Forelimb muscle (tissue), 1 donor: Measurements from ENCODE around the gene INO80. TPM values are rescaled to one million over a fixed set of nuclear protein-coding genes. Genes with fewer than 3 reads are reported as not detected.

ENCODE experiments used
- DNase-seq: peaks from one replicate; pipeline ENCODE4 v3.0.0-alpha.2; 2013; ENCODE audit warnings: low read depth
- polyA plus RNA-seq: library from polyadenylated mRNA; unstranded; fragments of 120-200 nt; gene quantifications from one replicate; pipeline ENCODE4 v1.2.1, GENCODE V29; 2013; ENCODE audit not compliant: insufficient read length

Gene INO80
- polyA plus RNA-seq, 1 donor: 18.3 TPM

DNA sequence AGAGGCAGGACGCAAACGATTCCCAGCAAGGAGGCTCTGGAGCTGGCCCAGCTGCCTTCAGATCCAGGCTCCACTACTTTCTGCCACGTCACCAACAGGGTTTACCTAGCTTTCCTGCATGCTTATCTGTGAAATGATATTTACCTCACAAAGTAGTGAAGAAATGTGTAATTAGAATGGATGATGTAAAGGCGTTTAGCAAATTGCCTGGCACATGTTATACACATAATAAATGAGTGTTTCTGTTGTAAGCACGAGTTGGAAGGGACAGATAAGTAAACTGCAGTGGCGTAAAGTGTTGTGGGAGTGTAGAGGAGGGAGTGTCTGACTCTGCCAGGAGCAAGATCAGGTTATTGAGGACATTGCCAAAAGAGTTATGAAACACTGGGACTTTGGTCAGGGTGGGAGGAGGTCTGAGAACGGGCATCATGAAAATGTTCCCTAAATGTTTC, 166.3 kb downstream of the INO80 start:
- DNase-seq: no peak

DNA sequence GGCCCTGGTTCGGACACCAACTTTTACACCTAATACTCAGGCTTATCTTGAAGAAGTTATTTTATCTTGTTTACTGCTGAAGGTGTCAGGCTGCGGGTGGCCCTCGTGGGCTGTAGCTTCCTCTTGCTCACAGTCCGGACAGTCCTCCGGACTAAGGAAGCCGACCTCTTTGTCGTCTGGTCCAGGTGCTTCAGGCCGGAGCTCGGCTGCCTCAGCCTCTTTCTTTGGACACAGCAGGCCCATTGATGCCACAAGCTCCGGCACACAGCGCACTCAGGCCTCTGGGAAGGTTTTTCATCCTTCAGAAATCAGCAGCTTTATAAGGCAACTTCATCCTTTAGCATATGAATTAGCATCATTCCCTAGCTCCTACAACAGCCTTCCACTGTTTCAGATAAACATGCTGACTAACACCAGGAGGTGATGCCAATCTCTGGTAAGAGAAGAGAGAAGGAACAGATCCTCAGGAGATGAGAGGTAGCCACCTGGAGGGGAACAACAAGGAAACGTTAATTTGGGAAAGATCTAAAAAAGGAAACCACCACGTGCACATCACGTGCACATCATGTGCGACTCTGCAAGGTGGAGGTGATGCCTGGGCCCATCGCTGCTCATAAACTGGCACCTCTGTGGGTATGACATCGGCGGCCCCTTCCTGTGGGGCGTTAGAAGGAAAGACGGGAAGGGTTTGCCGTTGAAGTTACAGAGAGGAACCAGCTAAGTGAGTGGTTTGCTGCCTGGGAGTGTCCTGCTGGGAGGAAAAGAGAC, 167.2 kb downstream of the INO80 start:
- no peak for DNase-seq

DNA sequence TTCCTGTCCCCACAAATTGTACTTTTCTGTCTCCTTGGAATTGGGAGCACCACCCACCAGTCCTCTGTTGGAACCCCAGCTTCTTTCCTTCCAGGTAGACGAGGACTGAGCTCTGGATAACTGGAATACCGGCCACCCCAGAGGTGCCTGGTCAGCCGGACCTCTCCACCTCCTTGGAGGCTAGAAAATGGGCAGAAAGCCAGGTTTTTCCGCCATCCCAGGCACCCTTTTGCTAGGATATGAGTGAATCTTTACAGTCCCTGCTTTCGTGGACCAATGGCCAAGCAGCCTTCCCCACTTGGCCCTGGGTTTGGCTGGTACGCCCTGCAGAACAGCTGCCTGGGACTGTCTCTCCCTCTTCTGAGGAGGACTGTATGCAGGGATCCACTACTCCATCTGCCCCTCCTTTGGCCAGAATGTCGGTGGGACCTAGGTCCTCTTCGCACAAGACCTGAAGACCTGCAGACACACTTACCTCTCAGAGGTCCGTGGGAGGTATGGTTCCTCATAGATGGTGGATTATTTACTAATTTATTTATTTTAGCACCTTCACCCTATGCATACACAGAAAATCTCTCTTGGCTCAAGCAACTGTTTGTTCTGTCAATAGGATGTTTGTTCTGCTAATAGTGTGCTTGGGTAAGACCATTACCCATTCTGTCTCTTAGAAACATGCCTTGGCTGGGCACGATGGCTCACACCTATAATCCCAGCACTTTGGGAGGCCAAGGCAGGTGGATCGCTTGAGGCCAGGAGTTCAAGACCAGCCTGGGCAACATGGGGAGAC, 171.4 kb downstream of the INO80 start:
- no peak for DNase-seq

DNA sequence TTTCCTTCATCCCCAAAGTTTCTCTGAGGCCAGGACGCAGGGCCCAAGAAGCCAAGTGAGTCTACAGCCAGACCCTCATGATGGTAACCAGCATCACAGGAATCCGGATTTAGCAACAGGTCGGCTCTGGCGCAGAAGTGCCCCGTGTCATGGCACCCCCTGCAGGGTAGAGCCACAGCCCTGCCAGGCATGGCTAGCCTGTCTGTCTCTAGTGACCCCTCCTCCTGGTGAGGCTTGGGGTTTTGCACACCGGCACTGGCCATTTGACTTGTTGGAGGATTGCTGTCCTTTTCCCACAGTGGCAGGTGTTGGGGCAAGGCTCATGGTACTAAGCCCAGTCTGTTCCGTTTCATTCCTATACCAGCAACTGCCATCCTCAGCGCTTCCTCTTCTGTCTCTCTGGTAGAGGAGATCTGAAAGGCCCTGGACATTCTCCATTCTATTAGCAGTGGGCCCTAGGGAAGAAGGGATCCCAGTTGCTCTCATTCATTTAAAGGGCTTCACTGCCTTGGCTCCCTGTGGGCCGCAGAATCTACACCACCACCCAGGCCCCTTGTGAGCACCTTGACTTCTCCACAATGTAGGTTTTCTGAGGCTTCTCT, 172.2 kb downstream of the INO80 start:
- DNase-seq: no peak

- DNase-seq: no peak
Observed at GRCh38 chr15:40942878-40943277, 173.2 kb downstream of the INO80 start.

- DNase-seq: no peak
Observed at GRCh38 chr15:40942337-40942854, 173.7 kb downstream of the INO80 start.

GRCh38 chr15:40941528-40942336, 174.3 kb downstream of the INO80 start:
- DNase-seq: no peak

DNA sequence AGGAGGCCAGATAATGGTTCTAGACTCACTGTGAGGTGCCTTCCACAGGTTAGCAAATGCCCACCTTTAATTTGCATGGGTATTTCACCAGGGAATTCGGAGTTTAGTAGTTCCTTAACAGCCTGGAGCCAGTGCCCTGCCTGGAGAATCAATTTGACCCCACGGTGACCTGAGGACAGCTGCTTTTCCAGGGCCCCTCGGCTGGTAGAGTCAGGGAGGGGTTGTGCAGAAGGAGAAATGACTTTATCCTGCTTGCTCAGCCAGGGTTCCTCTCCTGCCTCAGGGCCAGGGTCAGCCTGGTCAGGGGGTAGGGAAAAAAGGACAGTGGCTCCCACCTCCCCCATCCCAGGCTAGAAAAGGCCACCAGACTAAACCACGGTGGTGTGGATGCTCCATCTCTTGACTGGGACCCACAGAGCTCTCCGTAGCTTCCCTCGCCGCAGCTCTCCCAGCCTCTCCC, 175.0 kb downstream of the INO80 start:
- DNase-seq: no peak

DNA sequence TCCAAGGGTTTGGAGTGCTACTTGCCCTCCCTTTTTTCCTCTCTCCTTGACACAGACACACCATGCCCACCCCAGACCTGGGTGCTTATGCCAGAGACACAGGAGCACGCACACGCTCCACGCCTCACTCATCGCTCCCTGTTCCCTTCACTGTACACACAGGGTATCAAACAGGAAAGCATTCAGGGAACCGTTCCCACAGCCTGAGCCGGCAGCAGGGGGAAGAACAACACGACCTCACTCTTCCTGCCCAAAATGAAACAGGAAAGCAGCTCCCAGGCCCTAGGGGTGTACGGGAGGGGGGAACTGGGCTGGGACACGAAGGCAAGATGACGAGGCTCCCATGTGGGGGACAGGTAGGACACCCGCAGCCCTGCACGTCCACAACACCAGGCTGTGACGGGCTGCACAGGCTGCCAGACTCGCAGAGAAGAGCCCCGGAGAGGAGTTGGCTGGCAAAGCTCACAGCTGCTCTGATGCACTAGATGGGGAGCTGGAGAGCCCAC, 175.7 kb downstream of the INO80 start:
- no peak for DNase-seq

GRCh38 chr15:40938536-40938870, 177.6 kb downstream of the INO80 start:
- DNase-seq: no peak

DNA sequence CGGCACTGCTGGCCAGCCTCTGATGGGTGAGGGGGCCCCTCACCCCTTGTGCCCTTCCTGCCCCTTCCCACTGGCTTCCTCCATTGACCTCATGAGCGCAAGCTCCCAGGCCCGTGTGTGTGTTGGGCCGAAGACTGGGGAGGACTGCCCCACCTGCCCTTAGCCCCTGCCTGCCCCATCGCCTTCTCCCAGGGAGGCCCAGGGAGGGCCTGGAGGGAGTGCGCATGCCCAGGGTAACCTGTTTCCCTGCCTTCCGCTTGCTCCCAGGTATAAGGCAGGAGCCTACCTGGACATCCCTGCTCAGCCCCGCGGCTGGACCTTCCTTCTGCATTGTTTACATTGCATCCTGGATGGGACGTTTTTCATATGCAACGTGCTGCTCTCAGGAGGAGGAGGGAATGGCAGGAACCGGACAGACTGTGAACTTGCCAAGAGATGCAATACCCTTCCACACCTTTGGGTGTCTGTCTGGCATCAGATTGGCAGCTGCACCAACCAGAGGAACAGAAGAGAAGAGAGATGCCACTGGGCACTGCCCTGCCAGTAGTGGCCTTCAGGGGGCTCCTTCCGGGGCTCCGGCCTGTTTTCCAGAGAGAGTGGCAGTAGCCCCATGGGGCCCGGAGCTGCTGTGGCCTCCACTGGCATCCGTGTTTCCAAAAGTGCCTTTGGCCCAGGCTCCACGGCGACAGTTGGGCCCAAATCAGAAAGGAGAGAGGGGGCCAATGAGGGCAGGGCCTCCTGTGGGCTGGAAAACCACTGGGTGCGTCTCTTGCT, 178.1 kb downstream of the INO80 start:
- DNase-seq: no peak

GRCh38 chr15:40936709-40937666, 179.1 kb downstream of the INO80 start:
- no peak for DNase-seq

DNA sequence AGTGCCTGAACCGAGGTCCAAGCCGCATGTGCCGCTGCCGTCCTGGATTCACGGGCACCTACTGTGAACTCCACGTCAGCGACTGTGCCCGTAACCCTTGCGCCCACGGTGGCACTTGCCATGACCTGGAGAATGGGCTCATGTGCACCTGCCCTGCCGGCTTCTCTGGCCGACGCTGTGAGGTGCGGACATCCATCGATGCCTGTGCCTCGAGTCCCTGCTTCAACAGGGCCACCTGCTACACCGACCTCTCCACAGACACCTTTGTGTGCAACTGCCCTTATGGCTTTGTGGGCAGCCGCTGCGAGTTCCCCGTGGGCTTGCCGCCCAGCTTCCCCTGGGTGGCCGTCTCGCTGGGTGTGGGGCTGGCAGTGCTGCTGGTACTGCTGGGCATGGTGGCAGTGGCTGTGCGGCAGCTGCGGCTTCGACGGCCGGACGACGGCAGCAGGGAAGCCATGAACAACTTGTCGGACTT, 179.8 kb downstream of the INO80 start:
- DNase-seq: no peak

GRCh38 chr15:40934457-40934856, 181.6 kb downstream of the INO80 start:
- no peak for DNase-seq

- no peak for DNase-seq
Observed at GRCh38 chr15:40933517-40933902, 182.6 kb downstream of the INO80 start.

- no peak for DNase-seq
Observed at GRCh38 chr15:40932649-40933516, 183.2 kb downstream of the INO80 start.

GRCh38 chr15:40932156-40932555, 183.9 kb downstream of the INO80 start:
- no peak for DNase-seq
